ENCODE measurements around the gene GABBR2. TPM values are rescaled to one million over a fixed set of nuclear protein-coding genes. Genes with fewer than 3 reads are reported as not detected.
A peak's percentile ranks its signal among the peaks of the same experiment; 100 is the strongest.

GABBR2 gene
- total and polyA plus RNA-seq, 2 of the 8 experiments (the other 6 are each of a cell fraction or from before 2014, with no cell fraction given): 0.50 to 1.2 TPM

DNA sequence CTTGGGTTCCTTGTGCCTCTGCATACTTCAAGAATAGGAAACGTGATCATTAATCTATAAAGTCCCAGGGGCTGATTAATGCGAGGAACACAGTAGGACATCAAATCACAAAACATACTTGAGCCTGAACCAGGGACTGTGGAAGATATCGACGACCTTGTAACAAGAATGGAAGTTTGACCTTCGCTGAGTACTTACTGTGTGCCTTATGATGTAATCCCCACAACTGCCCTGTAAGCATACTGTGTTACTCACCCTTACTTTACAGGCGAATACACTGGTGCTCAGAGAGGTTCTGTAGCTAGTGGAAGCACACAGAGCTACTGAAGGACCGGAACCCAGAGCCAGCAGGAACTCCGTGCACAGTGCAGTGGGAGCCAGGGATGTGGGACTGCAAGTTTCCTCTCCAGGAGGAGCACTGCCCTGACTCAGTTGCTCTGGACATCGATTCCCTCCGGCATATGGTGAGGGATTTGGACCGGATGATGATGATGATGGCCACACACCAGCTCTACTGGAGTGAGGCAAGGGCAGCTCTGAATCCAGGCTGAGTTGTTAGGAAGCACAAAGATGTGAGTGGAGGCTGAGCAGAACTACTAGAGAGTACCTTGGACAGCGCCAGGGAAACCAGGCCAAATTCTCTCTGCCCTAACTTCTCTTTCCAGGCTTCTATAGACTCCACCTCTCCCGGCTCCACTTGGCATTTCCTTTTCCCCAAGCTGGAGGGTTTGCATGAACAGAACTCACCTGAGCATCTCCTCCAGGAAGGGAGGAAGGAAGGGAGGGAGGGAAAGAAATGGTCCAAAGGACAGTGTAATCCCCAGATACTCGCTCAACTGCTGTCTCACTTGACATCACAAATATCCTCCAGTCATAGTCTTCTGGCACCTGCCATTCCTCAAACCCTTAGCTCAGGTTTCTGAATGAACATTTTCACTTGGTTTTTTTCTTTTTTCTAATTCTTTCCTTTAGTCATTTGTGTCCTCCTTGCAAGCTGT is 1.5 kb upstream of the GABBR2 start:
- WGBS, 2 experiments (ENCODE audit: extremely low coverage in 1 of 2, insufficient coverage in 1 of 2, insufficient read length in 1 of 2, insufficient replicate concordance in 2 of 2, low coverage in 1 of 2, low lambda C conversion rate in 2 of 2, missing lambda C conversion rate in 1 of 2): 80% methylated on average over 14 of the region's 14 CpGs; no CpG with 5 or more reads in 1 of the 2 experiments

More for the DNA sequence above, 1.5 kb upstream of the GABBR2 start:
- Histone ChIP-seq H3K79me1 (ENCODE audit: low read depth, low read length) (no peaks in the 10 kb centered on the region), H2BK12ac (ENCODE audit: low read depth, low read length) (no peak overlapping the region), H4K8ac (ENCODE audit: extremely low read depth, insufficient read depth, low read length) (no peak overlapping the region), H4K5ac (ENCODE audit: insufficient read length, low read depth, low read length) (no peak overlapping the region), H3K9me3 (ENCODE audit: insufficient read depth in 2 of 2, low read depth in 1 of 2, low read length in 1 of 2) (no peaks in the 10 kb centered on the region), H3K14ac (ENCODE audit: insufficient read length) (no peak overlapping the region), H3K27me3 (replicated peaks in 1 of 4; ENCODE audit: control insufficient read depth in 3 of 4, extremely low read depth in 1 of 4, insufficient read depth in 3 of 4, low read length in 3 of 4) (peaks cover 44 to 67% (median 59%) of the 10 kb centered on the region in 4 experiments), H3K4me2 (ENCODE audit: insufficient read depth in 1 of 2, low read depth in 2 of 2, low read length in 2 of 2) (peak overlapping the region; percentile 38 to 92; a peak in 3 of 4 replicates), H2BK120ac (replicated peaks; ENCODE audit: low read depth, low read length) (no peak overlapping the region), H3K4me1 (replicated peaks in 1 of 4; ENCODE audit: control insufficient read depth in 3 of 4, insufficient read depth in 4 of 4, low read length in 3 of 4) (peaks cover 0 to 11% (median 5%) of the 10 kb centered on the region in 4 experiments; a peak in 5 of 7 replicates), H3K79me2 (ENCODE audit: control insufficient read depth in 1 of 2, insufficient read depth in 2 of 2, low read length in 2 of 2) (no peaks in the 10 kb centered on the region), H3K27ac (ENCODE audit: low read depth, low read length) (no peak overlapping the region), H2BK5ac (ENCODE audit: low read depth, low read length) (no peak overlapping the region), H3K4ac (replicated peaks; ENCODE audit: insufficient read length, low read depth, low read length) (no peak overlapping the region), H2BK15ac (ENCODE audit: low read length) (no peak overlapping the region), H4K91ac (replicated peaks; ENCODE audit: insufficient read length, low read length) (no peak overlapping the region), H3K4me3 (ENCODE audit: extremely low read depth in 1 of 4, insufficient read depth in 2 of 4, low read depth in 3 of 4, low read length in 4 of 4) (peak overlapping the region in 1 of 4 experiments; percentile 61; a peak in 3 of 8 replicates), H2AK5ac (ENCODE audit: low read depth, low read length) (no peak overlapping the region), H3K23ac (ENCODE audit: insufficient read length) (no peak overlapping the region), H3K36me3 (ENCODE audit: control insufficient read depth in 2 of 4, insufficient read depth in 4 of 4, low read length in 3 of 4) (peaks cover 0 to 4% (median 0%) of the 10 kb centered on the region in 4 experiments; a peak in 1 of 8 replicates), H3K9ac (replicated peaks in 1 of 4; ENCODE audit: extremely low read depth in 1 of 4, low read depth in 3 of 4, low read length in 3 of 4) (no peak overlapping the region), H2AFZ (ENCODE audit: low read length) (no peak overlapping the region), H2BK20ac (ENCODE audit: low read length) (no peak overlapping the region), H3K23me2 (ENCODE audit: low read depth, low read length) (peaks cover 16% of the 10 kb centered on the region; the same call in 1 of the 2 replicates), H3K18ac (ENCODE audit: extremely low read depth, low read length) (no peak overlapping the region), H3K56ac (replicated peaks; ENCODE audit: insufficient read length, low read depth, low read length) (no peak overlapping the region), H4K20me1 (replicated peaks in 1 of 2; ENCODE audit: control insufficient read depth in 1 of 2, insufficient read depth in 2 of 2, low read length in 2 of 2) (peaks cover 0 to 8% of the 10 kb centered on the region in 2 experiments)
- FAIRE-seq (peak; percentile 28), DNase-seq (ENCODE audit: low read depth in 1 of 2, low spot score in 2 of 2) (no peak)
- 0 out of 4 replicates have a peak, but pooled peaks have one; percentile 52 to 56 for TF ChIP-seq SIN3A (conservative IDR thresholded peaks at IDR 0.05 in 1 of 2, IDR thresholded peaks at IDR 0.05 in 1 of 2; ENCODE audit: low read depth in 1 of 2, low read length in 2 of 2)
- no peak for TF ChIP-seq HDAC2 (IDR thresholded peaks at IDR 0.05; ENCODE audit: borderline replicate concordance in 1 of 2, low read depth in 2 of 2, low read length in 2 of 2)
- TF ChIP-seq KDM1A (IDR thresholded peaks at IDR 0.05; ENCODE audit: borderline replicate concordance, low read length): no peak
- TF ChIP-seq, protein P1, sequence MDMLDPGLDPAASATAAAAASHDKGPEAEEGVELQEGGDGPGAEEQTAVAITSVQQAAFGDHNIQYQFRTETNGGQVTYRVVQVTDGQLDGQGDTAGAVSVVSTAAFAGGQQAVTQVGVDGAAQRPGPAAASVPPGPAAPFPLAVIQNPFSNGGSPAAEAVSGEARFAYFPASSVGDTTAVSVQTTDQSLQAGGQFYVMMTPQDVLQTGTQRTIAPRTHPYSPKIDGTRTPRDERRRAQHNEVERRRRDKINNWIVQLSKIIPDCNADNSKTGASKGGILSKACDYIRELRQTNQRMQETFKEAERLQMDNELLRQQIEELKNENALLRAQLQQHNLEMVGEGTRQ (IDR thresholded peaks at IDR 0.05; ENCODE audit: low read length): no peak
- ChIA-PET POLR2A (ENCODE audit: partially characterized antibody) (no interaction called here), CTCF (ENCODE audit: partially characterized antibody) (interaction anchor here (0.6 to 1.2 kb wide), 9 partner anchors 9 to 394 kb away, joined by 3 to 4 read pairs (median 3); no protein-coding TSS in a partner anchor)

Data from H1 (cell line).